ENCODE data around the gene BMI1.

GRCh38 chr10:22349755-22350154 lies 28.9 kb downstream of the BMI1 start:
- no peak for TF ChIP-seq POLR2AphosphoS5 (IDR thresholded peaks at IDR 0.05; ENCODE audit: low read depth, low read length)
- TF ChIP-seq, protein P1, sequence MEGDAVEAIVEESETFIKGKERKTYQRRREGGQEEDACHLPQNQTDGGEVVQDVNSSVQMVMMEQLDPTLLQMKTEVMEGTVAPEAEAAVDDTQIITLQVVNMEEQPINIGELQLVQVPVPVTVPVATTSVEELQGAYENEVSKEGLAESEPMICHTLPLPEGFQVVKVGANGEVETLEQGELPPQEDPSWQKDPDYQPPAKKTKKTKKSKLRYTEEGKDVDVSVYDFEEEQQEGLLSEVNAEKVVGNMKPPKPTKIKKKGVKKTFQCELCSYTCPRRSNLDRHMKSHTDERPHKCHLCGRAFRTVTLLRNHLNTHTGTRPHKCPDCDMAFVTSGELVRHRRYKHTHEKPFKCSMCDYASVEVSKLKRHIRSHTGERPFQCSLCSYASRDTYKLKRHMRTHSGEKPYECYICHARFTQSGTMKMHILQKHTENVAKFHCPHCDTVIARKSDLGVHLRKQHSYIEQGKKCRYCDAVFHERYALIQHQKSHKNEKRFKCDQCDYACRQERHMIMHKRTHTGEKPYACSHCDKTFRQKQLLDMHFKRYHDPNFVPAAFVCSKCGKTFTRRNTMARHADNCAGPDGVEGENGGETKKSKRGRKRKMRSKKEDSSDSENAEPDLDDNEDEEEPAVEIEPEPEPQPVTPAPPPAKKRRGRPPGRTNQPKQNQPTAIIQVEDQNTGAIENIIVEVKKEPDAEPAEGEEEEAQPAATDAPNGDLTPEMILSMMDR (IDR thresholded peaks at IDR 0.05 in 2 of 3, conservative IDR thresholded peaks at IDR 0.05 in 1 of 3; ENCODE audit: borderline replicate concordance in 1 of 3, insufficient read depth in 1 of 3, low read depth in 2 of 3, low read length in 2 of 3): no peak
- TF ChIP-seq FOSL1 (IDR thresholded peaks at IDR 0.05; ENCODE audit: low read depth): no peak
- no peak for TF ChIP-seq POLR2A (IDR thresholded peaks at IDR 0.05; ENCODE audit: borderline replicate concordance, extremely low read depth, insufficient read depth, insufficient read length)
- TF ChIP-seq RAD21 (IDR thresholded peaks at IDR 0.05; ENCODE audit: low read depth): no peak
- no peak for TF ChIP-seq EZH2 (IDR thresholded peaks at IDR 0.05)
- TF ChIP-seq SP1 (IDR thresholded peaks at IDR 0.05; ENCODE audit: low read depth): no peak
- TF ChIP-seq, protein P2, sequence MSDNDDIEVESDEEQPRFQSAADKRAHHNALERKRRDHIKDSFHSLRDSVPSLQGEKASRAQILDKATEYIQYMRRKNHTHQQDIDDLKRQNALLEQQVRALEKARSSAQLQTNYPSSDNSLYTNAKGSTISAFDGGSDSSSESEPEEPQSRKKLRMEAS (IDR thresholded peaks at IDR 0.05): no peak
- no peak for TF ChIP-seq CBX3 (IDR thresholded peaks at IDR 0.05; ENCODE audit: low read depth)
- TF ChIP-seq SIN3A (IDR thresholded peaks at IDR 0.05; ENCODE audit: low read depth): no peak
- TF ChIP-seq, protein P3, sequence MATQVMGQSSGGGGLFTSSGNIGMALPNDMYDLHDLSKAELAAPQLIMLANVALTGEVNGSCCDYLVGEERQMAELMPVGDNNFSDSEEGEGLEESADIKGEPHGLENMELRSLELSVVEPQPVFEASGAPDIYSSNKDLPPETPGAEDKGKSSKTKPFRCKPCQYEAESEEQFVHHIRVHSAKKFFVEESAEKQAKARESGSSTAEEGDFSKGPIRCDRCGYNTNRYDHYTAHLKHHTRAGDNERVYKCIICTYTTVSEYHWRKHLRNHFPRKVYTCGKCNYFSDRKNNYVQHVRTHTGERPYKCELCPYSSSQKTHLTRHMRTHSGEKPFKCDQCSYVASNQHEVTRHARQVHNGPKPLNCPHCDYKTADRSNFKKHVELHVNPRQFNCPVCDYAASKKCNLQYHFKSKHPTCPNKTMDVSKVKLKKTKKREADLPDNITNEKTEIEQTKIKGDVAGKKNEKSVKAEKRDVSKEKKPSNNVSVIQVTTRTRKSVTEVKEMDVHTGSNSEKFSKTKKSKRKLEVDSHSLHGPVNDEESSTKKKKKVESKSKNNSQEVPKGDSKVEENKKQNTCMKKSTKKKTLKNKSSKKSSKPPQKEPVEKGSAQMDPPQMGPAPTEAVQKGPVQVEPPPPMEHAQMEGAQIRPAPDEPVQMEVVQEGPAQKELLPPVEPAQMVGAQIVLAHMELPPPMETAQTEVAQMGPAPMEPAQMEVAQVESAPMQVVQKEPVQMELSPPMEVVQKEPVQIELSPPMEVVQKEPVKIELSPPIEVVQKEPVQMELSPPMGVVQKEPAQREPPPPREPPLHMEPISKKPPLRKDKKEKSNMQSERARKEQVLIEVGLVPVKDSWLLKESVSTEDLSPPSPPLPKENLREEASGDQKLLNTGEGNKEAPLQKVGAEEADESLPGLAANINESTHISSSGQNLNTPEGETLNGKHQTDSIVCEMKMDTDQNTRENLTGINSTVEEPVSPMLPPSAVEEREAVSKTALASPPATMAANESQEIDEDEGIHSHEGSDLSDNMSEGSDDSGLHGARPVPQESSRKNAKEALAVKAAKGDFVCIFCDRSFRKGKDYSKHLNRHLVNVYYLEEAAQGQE (IDR thresholded peaks at IDR 0.05; ENCODE audit: low read depth): no peak
- no peak for TF ChIP-seq ELF1 (IDR thresholded peaks at IDR 0.05; ENCODE audit: borderline replicate concordance, low read depth)
- no peak for TF ChIP-seq ZNF274 (IDR thresholded peaks at IDR 0.05; ENCODE audit: low read depth, low read length)
- TF ChIP-seq JUND (IDR thresholded peaks at IDR 0.05): no peak
